ENCODE results near the gene PLEKHH1. TPM values are rescaled to one million over a fixed set of nuclear protein-coding genes. Genes with fewer than 3 reads are reported as not detected.

The PLEKHH1 gene
- total and polyA plus RNA-seq, 2 experiments from 2014 or later = 14.7 to 33.9 TPM

- H3K27ac Mint-ChIP-seq = peak overlapping the region; percentile 1; the same call in 1 of the 2 replicates
- H3K4me1 ChIP-seq (ENCODE audit: insufficient read depth) = no peaks in the 10 kb centered on the region
Measured at GRCh38 chr14:67547224-67547780, 14.2 kb downstream of the PLEKHH1 start.

More at GRCh38 chr14:67547224-67547780, 14.2 kb downstream of the PLEKHH1 start:
- TF ChIP-seq NANOG (IDR thresholded peaks at IDR 0.05; ENCODE audit: borderline replicate concordance) = no peak
- TF ChIP-seq EZH2phosphoT487 (IDR thresholded peaks at IDR 0.05; ENCODE audit: unreplicated experiment) = no peak
- TF ChIP-seq, protein P1, sequence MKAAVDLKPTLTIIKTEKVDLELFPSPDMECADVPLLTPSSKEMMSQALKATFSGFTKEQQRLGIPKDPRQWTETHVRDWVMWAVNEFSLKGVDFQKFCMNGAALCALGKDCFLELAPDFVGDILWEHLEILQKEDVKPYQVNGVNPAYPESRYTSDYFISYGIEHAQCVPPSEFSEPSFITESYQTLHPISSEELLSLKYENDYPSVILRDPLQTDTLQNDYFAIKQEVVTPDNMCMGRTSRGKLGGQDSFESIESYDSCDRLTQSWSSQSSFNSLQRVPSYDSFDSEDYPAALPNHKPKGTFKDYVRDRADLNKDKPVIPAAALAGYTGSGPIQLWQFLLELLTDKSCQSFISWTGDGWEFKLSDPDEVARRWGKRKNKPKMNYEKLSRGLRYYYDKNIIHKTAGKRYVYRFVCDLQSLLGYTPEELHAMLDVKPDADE (IDR thresholded peaks at IDR 0.05) = no peak
- no peak for TF ChIP-seq ZNF114 (CRISPR knock-in tag; IDR thresholded peaks at IDR 0.05)
- no peak for TF ChIP-seq EZH2 (IDR thresholded peaks at IDR 0.05; ENCODE audit: low read depth, unreplicated experiment)
- TF ChIP-seq JUNB (IDR thresholded peaks at IDR 0.05; ENCODE audit: unreplicated experiment) = no peak
- no peak for TF ChIP-seq CREB1 (CRISPR knock-in tag; IDR thresholded peaks at IDR 0.05; ENCODE audit: low read depth)
- TF ChIP-seq, protein P2, sequence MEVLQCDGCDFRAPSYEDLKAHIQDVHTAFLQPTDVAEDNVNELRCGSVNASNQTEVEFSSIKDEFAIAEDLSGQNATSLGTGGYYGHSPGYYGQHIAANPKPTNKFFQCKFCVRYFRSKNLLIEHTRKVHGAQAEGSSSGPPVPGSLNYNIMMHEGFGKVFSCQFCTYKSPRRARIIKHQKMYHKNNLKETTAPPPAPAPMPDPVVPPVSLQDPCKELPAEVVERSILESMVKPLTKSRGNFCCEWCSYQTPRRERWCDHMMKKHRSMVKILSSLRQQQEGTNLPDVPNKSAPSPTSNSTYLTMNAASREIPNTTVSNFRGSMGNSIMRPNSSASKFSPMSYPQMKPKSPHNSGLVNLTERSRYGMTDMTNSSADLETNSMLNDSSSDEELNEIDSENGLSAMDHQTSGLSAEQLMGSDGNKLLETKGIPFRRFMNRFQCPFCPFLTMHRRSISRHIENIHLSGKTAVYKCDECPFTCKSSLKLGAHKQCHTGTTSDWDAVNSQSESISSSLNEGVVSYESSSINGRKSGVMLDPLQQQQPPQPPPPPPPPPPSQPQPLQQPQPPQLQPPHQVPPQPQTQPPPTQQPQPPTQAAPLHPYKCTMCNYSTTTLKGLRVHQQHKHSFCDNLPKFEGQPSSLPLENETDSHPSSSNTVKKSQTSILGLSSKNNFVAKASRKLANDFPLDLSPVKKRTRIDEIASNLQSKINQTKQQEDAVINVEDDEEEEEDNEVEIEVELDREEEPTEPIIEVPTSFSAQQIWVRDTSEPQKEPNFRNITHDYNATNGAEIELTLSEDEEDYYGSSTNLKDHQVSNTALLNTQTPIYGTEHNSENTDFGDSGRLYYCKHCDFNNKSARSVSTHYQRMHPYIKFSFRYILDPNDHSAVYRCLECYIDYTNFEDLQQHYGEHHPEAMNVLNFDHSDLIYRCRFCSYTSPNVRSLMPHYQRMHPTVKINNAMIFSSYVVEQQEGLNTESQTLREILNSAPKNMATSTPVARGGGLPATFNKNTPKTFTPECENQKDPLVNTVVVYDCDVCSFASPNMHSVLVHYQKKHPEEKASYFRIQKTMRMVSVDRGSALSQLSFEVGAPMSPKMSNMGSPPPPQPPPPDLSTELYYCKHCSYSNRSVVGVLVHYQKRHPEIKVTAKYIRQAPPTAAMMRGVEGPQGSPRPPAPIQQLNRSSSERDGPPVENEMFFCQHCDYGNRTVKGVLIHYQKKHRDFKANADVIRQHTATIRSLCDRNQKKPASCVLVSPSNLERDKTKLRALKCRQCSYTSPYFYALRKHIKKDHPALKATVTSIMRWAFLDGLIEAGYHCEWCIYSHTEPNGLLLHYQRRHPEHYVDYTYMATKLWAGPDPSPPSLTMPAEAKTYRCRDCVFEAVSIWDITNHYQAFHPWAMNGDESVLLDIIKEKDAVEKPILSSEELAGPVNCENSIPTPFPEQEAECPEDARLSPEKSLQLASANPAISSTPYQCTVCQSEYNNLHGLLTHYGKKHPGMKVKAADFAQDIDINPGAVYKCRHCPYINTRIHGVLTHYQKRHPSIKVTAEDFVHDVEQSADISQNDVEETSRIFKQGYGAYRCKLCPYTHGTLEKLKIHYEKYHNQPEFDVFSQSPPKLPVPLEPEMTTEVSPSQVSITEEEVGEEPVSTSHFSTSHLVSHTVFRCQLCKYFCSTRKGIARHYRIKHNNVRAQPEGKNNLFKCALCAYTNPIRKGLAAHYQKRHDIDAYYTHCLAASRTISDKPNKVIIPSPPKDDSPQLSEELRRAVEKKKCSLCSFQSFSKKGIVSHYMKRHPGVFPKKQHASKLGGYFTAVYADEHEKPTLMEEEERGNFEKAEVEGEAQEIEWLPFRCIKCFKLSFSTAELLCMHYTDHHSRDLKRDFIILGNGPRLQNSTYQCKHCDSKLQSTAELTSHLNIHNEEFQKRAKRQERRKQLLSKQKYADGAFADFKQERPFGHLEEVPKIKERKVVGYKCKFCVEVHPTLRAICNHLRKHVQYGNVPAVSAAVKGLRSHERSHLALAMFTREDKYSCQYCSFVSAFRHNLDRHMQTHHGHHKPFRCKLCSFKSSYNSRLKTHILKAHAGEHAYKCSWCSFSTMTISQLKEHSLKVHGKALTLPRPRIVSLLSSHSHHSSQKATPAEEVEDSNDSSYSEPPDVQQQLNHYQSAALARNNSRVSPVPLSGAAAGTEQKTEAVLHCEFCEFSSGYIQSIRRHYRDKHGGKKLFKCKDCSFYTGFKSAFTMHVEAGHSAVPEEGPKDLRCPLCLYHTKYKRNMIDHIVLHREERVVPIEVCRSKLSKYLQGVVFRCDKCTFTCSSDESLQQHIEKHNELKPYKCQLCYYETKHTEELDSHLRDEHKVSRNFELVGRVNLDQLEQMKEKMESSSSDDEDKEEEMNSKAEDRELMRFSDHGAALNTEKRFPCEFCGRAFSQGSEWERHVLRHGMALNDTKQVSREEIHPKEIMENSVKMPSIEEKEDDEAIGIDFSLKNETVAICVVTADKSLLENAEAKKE (CRISPR knock-in tag; IDR thresholded peaks at IDR 0.05) = no peak
- TF ChIP-seq CTCF (conservative IDR thresholded peaks at IDR 0.05; ENCODE audit: low read depth in 2 of 2) = no peak
- TF ChIP-seq STAT1 (IDR thresholded peaks at IDR 0.05; ENCODE audit: unreplicated experiment) = no peak
- TF ChIP-seq REST (IDR thresholded peaks at IDR 0.05; ENCODE audit: unreplicated experiment) = no peak
- TF ChIP-seq POLR2AphosphoS5 (IDR thresholded peaks at IDR 0.05; ENCODE audit: low read depth) = no peak
- no peak for TF ChIP-seq ZNF331 (CRISPR knock-in tag; IDR thresholded peaks at IDR 0.05; ENCODE audit: low read depth)
- DNase-seq (ENCODE audit: low spot score) (no peak), ATAC-seq (no peak)
- Histone ChIP-seq H3K27me3 (ENCODE audit: insufficient read depth) (no peaks in the 10 kb centered on the region), H2AFZ (no peak overlapping the region), H3K79me2 (replicated peaks; ENCODE audit: insufficient read depth) (no peaks in the 10 kb centered on the region), H3K27ac (ENCODE audit: low read depth) (no peak overlapping the region), H3K4me2 (no peak overlapping the region), H3K36me3 (ENCODE audit: insufficient read depth) (no peaks in the 10 kb centered on the region), H3F3A (replicated peaks; ENCODE audit: low read depth) (no peaks in the 10 kb centered on the region), H4K20me1 (replicated peaks; ENCODE audit: insufficient read depth) (no peaks in the 10 kb centered on the region; the same call in 1 of the 2 replicates), H3K9me2 (ENCODE audit: insufficient read depth) (no peaks in the 10 kb centered on the region; the same call in 1 of the 2 replicates), H3K4me3 (no peak overlapping the region)
- H3K4me3 Mint-ChIP-seq = no peak overlapping the region
- H3K9me3 Mint-ChIP-seq = no peaks in the 10 kb centered on the region
- peaks cover 40% of the 10 kb centered on the region for H3K36me3 Mint-ChIP-seq (ENCODE audit: low read depth)
- peaks cover 8% of the 10 kb centered on the region; the same call in 2 of the 3 replicates for H3K4me1 Mint-ChIP-seq
- peaks cover 2% of the 10 kb centered on the region for H3K27me3 Mint-ChIP-seq (ENCODE audit: insufficient read depth, low read depth, poor library complexity)

Measured in GM23338 (cell line).